Stomach (tissue), 9 donors: ENCODE measurements around the gene DDX31. TPM values are rescaled to one million over a fixed set of nuclear protein-coding genes. Genes with fewer than 3 reads are reported as not detected.
A peak's percentile ranks its signal among the peaks of the same experiment; 100 is the strongest.

Experiments used
- DNase-seq, 2 donors: peaks; one replicate each; pipeline versions ENCODE4 v3.0.0 to v3.0.0-alpha.2; 2013 to 2019
- H3K27ac ChIP-seq, 5 donors: fragments of 200-600 bp in 4 of 5; sonication (generic) in 4 of 5; one replicate each; pipeline ENCODE4 v1.5.1; 2013 to 2019; ENCODE audit warnings: mild to moderate bottlenecking in 1 of 5, moderate library complexity in 1 of 5
- H3K27me3 ChIP-seq, 3 donors: fragments of 200-600 bp; sonication (generic); one replicate each; pipeline ENCODE4 v1.5.1; 2017 to 2019; ENCODE audit warnings: mixed run types in 1 of 3
- H3K36me3 ChIP-seq, 4 donors: fragments of 200-600 bp; sonication (generic); 1 replicate in 3 of 4; 2 replicates in 1 of 4; pipeline ENCODE4 v1.5.1; 2016 to 2019
- H3K4me1 ChIP-seq, 4 donors: fragments of 200-600 bp; sonication (generic); one replicate each; pipeline ENCODE4 v1.5.1; 2016 to 2019
- H3K4me3 ChIP-seq, 4 donors: fragments of 200-600 bp; sonication (generic) in 3 of 4; one replicate each; pipeline ENCODE4 v1.5.1; 2016 to 2019; ENCODE audit warnings: mild to moderate bottlenecking in 1 of 4
- H3K9me3 ChIP-seq, 4 donors: fragments of 200-600 bp; sonication (generic); one replicate each; pipeline ENCODE4 v1.5.1; 2016 to 2019
- CTCF ChIP-seq, 7 experiments: fragments of 450-650 bp in 4 of 7; fragments of 200-600 bp in 3 of 7; sonication (generic) in 3 of 7; IDR thresholded peaks; one replicate each; pipeline ENCODE4 v1.5.1; 2016 to 2019; ENCODE audit warnings: antibody characterized with exemption in 7 of 7, control low read depth in 2 of 7, mild to moderate bottlenecking in 1 of 7
- EP300 ChIP-seq: sonication (generic); formaldehyde crosslinking; IDR thresholded peaks from one replicate; pipeline ENCODE4 v1.6.1; 2017; ENCODE audit warnings: antibody characterized with exemption
- POLR2A ChIP-seq, 4 donors: fragments of 450-650 bp; IDR thresholded peaks; one replicate each; pipeline ENCODE4 v1.6.1; 2016; ENCODE audit warnings: antibody characterized with exemption in 4 of 4, control low read depth in 2 of 4, mild to moderate bottlenecking in 1 of 4, moderate library complexity in 1 of 4
- POLR2AphosphoS5 ChIP-seq, 3 donors: sonication (generic); formaldehyde crosslinking; IDR thresholded peaks; one replicate each; pipeline ENCODE4 v1.6.1; 2016; ENCODE audit warnings: antibody characterized with exemption in 3 of 3
- WGBS, 5 donors: extraction: QIAGEN DNeasy Blood & Tissue Kit in 3 of 5; methylation state at CpG; one replicate each; pipeline versions ENCODE4 v1.1.5 to v1.1.7; 2013 to 2018; 5-methylcytosine and 5-hydroxymethylcytosine counted together
- intact Hi-C: fragments of 100-400 bp; cut with DNase I; formaldehyde crosslinking; loops from one replicate; pipeline ENCODE4 v1.15.1; 2023; ENCODE audit warnings: low total_unique reads
- polyA plus RNA-seq, 3 donors: library from polyadenylated mRNA; stranded (reverse); fragments of 200-250 nt; gene quantifications; one replicate each; pipeline ENCODE4 v1.2.3, GENCODE V29; 2013
- total RNA-seq, 5 donors: library from RNA; depleted of rRNA; stranded (reverse); fragments of >200 nt; gene quantifications; one replicate each; pipeline versions ENCODE4 v1.1.0 to v1.2.3, GENCODE V29; 2014 to 2016
- donor health status: healthy with polysubstance abuse.
- donor health status: Bipolar disorder and iron deficiency.
- donor health status: healthy.

The DDX31 gene
- total and polyA plus RNA-seq, 8 donors = 3.1 to 26.8 (median 5.8) TPM

DNA sequence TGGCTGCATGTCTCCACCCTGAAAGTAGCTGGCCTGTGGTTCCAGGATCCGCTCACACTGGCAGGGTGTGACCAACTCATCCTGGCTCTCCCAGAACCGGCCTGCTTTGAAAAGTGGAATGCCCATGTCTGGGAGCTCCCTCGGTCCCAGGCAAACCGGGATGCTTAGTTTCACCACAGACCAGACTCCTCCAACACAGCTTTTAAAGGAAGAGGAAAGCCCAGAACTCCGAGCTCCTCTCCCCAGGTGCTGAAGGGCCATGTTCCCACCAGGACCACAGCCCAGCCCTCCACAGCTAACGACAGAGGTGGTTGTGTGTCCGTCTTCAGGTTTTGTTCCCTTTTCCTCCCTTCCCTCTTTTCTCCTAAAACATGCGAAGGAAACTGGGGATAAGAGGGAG, 38.5 kb upstream of the DDX31 start:
- Histone ChIP-seq H3K27me3 (no peaks in the 10 kb centered on the region), H3K4me3 (no peak overlapping the region), H3K4me1 (peaks cover 0 to 6% (median 5%) of the 10 kb centered on the region in 4 donors), H3K36me3 (no peaks in the 10 kb centered on the region), H3K27ac (no peak overlapping the region), H3K9me3 (no peaks in the 10 kb centered on the region)
- WGBS, 5 donors = 78 to 92% (median 86%) methylated on average over 7 to 8 of the region's 8 CpGs
- intact Hi-C loops = no loop called here
- TF ChIP-seq POLR2A (IDR thresholded peaks at IDR 0.05) (no peak), CTCF (IDR thresholded peaks at IDR 0.05) (no peak), POLR2AphosphoS5 (IDR thresholded peaks at IDR 0.05) (no peak), EP300 (no peak)
- no peak for DNase-seq

DNA sequence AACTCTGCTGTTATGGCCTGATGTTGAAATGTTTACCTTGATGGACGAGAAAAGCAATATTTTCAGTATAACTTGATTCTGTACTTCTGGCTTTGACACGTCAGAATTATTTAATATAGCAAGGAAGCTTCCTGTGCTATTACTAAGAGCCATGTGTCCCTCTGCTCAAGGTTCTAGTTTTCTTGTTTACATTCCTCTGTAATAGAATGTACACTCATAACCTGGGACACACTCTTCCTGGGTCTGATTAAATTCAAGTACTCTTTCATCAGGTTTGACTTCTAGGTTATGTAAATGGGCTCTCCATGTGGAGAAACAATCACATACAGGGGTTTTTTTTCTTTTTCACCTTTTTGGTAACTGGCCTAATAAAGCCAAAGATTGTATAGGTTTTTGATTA, 33.6 kb upstream of the DDX31 start:
- H3K4me3 ChIP-seq = no peak overlapping the region
- 11 to 30% (median 15%) methylated on average over 2 of the region's 2 CpGs for WGBS, 5 donors
- peaks cover 0 to 4% (median under 1%) of the 10 kb centered on the region in 4 donors for H3K9me3 ChIP-seq
- TF ChIP-seq EP300 (no peak), POLR2AphosphoS5 (IDR thresholded peaks at IDR 0.05) (peak in 1 of 3 donors; percentile 52)
- peak in 1 of 2 donors; percentile 11 for DNase-seq
- H3K27me3 ChIP-seq = no peaks in the 10 kb centered on the region
- intact Hi-C loops = no loop called here
- peaks cover 8 to 24% (median 16%) of the 10 kb centered on the region in 4 donors for H3K4me1 ChIP-seq
- no peaks in the 10 kb centered on the region for H3K36me3 ChIP-seq
- peak overlapping the region; percentile 13 to 71 (median 42) for H3K27ac ChIP-seq

DNA sequence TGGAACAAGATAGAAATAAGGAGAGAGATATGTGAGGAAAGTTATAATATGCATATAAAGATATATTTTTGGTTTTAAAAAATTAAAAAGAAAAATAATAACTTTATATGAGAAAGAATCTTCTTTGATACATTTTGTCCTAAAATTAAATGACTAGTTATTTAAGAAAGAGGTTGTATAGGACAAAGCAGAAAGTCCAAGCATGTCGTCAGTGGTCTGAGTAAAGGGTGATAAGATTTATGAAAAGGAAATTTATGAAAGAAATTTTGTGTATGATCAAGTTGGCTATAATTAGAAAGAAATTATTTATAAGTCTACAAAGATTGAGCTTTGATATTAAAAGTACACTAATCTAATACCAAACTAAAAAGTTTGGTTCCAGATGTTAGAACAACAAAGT, 32.5 kb upstream of the DDX31 start:
- Histone ChIP-seq H3K36me3 (no peaks in the 10 kb centered on the region), H3K4me3 (no peak overlapping the region), H3K4me1 (peaks cover 8 to 24% (median 16%) of the 10 kb centered on the region in 4 donors), H3K27me3 (no peaks in the 10 kb centered on the region), H3K27ac (peak overlapping the region in 1 of 5 donors; percentile 46), H3K9me3 (peaks cover 0 to 15% (median 6%) of the 10 kb centered on the region in 4 donors)
- intact Hi-C loops = no loop called here
- no peak for DNase-seq
- TF ChIP-seq CTCF (IDR thresholded peaks at IDR 0.05) (no peak), POLR2A (IDR thresholded peaks at IDR 0.05) (no peak)
- WGBS, 5 donors = 0 to 40% (median 2%) methylated on average over 1 of the region's 1 CpG

DNA sequence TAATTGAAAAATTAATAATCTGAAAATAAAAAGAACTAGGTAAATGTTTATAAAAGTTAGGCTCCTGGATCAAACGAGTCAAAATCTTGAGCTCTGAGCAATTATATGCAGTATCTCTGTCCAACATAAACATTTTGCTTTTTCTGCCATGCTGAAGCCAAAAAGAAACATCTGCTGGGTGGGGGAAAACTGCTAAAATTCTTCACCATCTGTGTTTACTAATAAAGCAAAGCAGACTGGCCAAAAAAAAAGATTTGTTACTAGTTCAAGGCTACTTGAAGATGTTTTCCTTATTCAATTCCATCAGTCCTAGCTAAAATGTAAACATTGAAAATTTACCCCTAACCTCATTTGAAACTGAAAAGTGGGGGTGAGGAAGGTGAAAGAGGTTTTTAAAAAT, 30.2 kb upstream of the DDX31 start:
- DNase-seq = peak in 1 of 2 donors; percentile 41
- H3K9me3 ChIP-seq = peaks cover 0 to 26% (median 14%) of the 10 kb centered on the region in 4 donors
- WGBS, 5 donors = 10 to 20% (median 15%) methylated on average over 1 of the region's 1 CpG
- no peak for TF ChIP-seq CTCF (IDR thresholded peaks at IDR 0.05)
- TF ChIP-seq EP300 = no peak
- no peak for TF ChIP-seq POLR2A (IDR thresholded peaks at IDR 0.05)
- no peak for TF ChIP-seq POLR2AphosphoS5 (IDR thresholded peaks at IDR 0.05)
- no peak overlapping the region for H3K27ac ChIP-seq
- no peaks in the 10 kb centered on the region for H3K36me3 ChIP-seq
- H3K4me1 ChIP-seq = peaks cover 8 to 24% (median 16%) of the 10 kb centered on the region in 4 donors
- intact Hi-C loops = no loop called here
- H3K27me3 ChIP-seq = no peaks in the 10 kb centered on the region
- no peak overlapping the region for H3K4me3 ChIP-seq

DNA sequence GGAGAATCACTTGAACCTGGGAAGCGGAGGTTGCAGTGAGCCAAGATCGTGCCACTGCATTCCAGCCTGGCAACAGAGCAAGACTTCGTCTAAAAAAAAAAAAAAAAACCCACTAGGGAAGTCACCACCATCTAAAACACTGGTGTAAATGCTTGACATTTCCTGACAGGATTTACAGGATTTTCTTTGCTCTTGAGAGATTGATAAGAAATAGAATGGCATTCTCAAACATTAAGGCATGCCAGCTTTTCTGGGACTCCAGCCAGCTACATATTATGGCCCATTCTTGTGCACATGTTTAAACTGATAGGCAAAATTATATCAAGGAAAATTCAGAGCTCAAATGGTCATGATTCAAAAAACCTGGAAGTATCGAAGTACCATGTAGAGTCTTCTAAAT, 29.2 kb upstream of the DDX31 start:
- Histone ChIP-seq H3K27me3 (no peaks in the 10 kb centered on the region), H3K4me1 (peaks cover 8 to 24% (median 16%) of the 10 kb centered on the region in 4 donors), H3K4me3 (no peak overlapping the region), H3K36me3 (no peaks in the 10 kb centered on the region), H3K27ac (no peak overlapping the region), H3K9me3 (peaks cover 0 to 26% (median 14%) of the 10 kb centered on the region in 4 donors)
- intact Hi-C loops = no loop called here
- DNase-seq = peak; percentile 84 to 88
- 16 to 30% (median 24%) methylated on average over 4 of the region's 4 CpGs for WGBS, 5 donors
- TF ChIP-seq POLR2AphosphoS5 (IDR thresholded peaks at IDR 0.05) (peak in 1 of 3 donors; percentile 44), CTCF (IDR thresholded peaks at IDR 0.05) (no peak)
